Measurements from ENCODE around the gene NTN1. TPM values are rescaled to one million over a fixed set of nuclear protein-coding genes. Genes with fewer than 3 reads are reported as not detected.

Gene NTN1
- total and polyA plus RNA-seq, 12 donors = 0.12 to 0.84 (median 0.28) TPM

DNA sequence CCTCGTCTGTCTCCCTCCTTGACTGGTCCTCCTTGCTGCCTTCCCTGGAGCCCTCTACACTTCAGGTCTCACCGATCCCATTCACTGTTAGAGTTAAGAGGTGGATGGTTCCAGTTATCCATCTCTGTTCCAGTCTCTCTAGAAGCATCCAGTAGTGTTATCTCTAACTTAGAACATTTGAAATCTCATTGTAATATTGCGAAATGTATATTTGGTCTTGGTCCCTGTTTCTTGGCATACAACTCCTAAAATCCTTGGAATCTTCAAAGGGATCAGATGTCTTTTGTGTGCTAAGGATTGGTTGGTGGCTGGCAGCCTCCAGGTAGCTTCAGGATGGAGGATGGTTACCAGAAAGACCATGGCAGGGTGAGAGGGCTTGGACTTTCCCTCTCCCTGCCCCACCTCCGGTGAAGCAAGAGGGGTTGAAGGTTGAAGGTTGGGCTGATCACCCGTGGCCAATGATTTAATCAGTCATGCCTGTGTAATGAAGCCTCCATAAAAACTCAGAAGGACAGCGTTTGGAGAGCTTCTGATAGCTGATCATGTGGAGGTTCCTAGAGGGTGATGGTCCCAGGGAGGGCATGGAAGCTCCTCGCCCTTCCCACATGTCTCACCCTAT lies 59.1 kb downstream of the NTN1 start:
- H3K4me1 ChIP-seq (replicated peaks in 1 of 2) = no peaks in the 10 kb centered on the region
- no peaks in the 10 kb centered on the region for H3K9me3 ChIP-seq (replicated peaks in 1 of 3)
- H3K27ac ChIP-seq = no peak overlapping the region
- no peaks in the 10 kb centered on the region for H3K27me3 ChIP-seq
- WGBS, 4 donors = 67 to 77% (median 72%) methylated on average over 7 of the region's 7 CpGs
- intact Hi-C loops (cut with DNase I) = no loop called here
- H3K4me3 ChIP-seq = no peak overlapping the region
- no peaks in the 10 kb centered on the region for H3K36me3 ChIP-seq (replicated peaks in 1 of 2)
- DNase-seq = no peak
- no peak for TF ChIP-seq POLR2A (IDR thresholded peaks at IDR 0.05)
- TF ChIP-seq, protein P1, sequence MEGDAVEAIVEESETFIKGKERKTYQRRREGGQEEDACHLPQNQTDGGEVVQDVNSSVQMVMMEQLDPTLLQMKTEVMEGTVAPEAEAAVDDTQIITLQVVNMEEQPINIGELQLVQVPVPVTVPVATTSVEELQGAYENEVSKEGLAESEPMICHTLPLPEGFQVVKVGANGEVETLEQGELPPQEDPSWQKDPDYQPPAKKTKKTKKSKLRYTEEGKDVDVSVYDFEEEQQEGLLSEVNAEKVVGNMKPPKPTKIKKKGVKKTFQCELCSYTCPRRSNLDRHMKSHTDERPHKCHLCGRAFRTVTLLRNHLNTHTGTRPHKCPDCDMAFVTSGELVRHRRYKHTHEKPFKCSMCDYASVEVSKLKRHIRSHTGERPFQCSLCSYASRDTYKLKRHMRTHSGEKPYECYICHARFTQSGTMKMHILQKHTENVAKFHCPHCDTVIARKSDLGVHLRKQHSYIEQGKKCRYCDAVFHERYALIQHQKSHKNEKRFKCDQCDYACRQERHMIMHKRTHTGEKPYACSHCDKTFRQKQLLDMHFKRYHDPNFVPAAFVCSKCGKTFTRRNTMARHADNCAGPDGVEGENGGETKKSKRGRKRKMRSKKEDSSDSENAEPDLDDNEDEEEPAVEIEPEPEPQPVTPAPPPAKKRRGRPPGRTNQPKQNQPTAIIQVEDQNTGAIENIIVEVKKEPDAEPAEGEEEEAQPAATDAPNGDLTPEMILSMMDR (IDR thresholded peaks at IDR 0.05) = no peak

DNA sequence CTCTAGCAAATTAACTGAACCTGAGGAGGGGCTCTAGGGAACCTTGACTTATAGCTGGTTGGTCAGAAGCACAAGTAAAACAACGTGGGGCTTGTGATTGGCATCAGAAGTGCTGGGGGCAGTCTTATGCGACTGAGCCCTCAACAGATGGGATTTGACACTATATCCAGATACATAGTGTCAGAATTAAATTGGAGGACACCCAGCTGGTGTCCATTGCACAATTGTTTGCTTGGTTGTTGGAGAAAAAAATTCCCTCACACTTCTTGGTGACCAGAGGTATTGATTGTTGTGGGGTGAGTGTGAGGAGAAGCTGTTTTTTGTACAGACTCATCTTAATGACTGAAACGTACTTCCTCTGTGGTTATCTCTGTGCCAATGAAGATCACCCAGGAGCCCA lies 59.7 kb downstream of the NTN1 start:
- TF ChIP-seq, protein P1 (IDR thresholded peaks at IDR 0.05) = no peak
- TF ChIP-seq POLR2A (IDR thresholded peaks at IDR 0.05) = no peak
- no peak overlapping the region for H3K4me3 ChIP-seq
- no peaks in the 10 kb centered on the region for H3K4me1 ChIP-seq (replicated peaks in 1 of 2)
- DNase-seq = no peak
- intact Hi-C loops (cut with DNase I) = no loop called here
- no peaks in the 10 kb centered on the region for H3K9me3 ChIP-seq (replicated peaks in 1 of 3)
- H3K27ac ChIP-seq = no peak overlapping the region
- H3K36me3 ChIP-seq (replicated peaks in 1 of 2) = no peaks in the 10 kb centered on the region
- H3K27me3 ChIP-seq = no peaks in the 10 kb centered on the region
- WGBS, 4 donors = 21 to 57% (median 35%) methylated on average over 3 of the region's 3 CpGs

DNA sequence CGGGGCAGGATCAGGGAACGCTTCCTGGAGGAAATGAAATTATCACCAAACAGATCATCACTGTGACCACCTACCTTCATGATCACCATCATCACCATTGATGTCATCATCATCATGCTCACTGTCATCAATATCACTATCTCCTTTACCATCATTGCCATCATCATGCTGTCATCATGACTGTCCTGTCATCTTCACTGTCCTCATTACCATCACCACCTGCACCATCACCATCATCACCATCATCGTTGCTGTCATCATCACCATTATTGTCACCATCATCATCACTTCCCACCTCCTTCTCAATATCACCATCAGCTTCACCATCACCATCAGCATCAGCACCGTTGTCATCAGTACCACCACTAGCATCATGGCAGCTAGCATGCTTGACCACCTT lies 65.3 kb downstream of the NTN1 start:
- 90 to 92% (median 91%) methylated on average over 4 of the region's 4 CpGs for WGBS, 4 donors
- Histone ChIP-seq H3K27ac (no peak overlapping the region), H3K9me3 (replicated peaks in 1 of 3) (no peaks in the 10 kb centered on the region), H3K4me3 (no peak overlapping the region), H3K36me3 (replicated peaks in 1 of 2) (no peaks in the 10 kb centered on the region), H3K27me3 (no peaks in the 10 kb centered on the region), H3K4me1 (replicated peaks in 1 of 2) (no peaks in the 10 kb centered on the region)
- intact Hi-C loops (cut with DNase I) = no loop called here
- TF ChIP-seq, protein P1 (IDR thresholded peaks at IDR 0.05) = no peak
- no peak for TF ChIP-seq POLR2A (IDR thresholded peaks at IDR 0.05)
- no peak for DNase-seq

DNA sequence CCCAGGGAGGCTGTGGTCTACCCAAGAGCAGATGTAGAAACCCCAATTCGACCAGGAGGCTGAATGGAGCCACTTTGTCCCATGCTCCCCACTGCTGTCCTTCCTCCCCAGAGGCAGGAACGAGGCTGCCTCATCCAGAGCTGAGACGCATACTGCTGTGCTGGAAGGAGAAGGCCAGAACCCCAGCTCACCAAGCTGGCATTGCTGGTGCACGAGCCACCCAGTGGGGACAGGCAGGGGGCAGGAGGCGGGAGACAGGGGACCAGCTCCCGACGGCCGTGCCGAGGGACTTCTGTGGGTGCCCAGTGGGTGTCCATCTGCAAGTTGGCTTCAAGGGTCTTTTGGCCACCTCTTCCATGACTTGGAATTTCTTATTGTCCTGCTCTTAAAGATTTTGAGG lies 66.6 kb downstream of the NTN1 start:
- DNase-seq = no peak
- no peak overlapping the region for H3K27ac ChIP-seq
- 74 to 84% (median 82%) methylated on average over 9 of the region's 9 CpGs; no CpG with 5 or more reads in 1 of the 4 donors for WGBS, 4 donors

More for the DNA sequence above, 66.6 kb downstream of the NTN1 start:
- TF ChIP-seq POLR2A (IDR thresholded peaks at IDR 0.05) = no peak
- TF ChIP-seq, protein P1 (IDR thresholded peaks at IDR 0.05) = no peak
- Histone ChIP-seq H3K36me3 (replicated peaks in 1 of 2) (no peaks in the 10 kb centered on the region), H3K9me3 (replicated peaks in 1 of 3) (no peaks in the 10 kb centered on the region), H3K4me1 (replicated peaks in 1 of 2) (no peaks in the 10 kb centered on the region), H3K4me3 (no peak overlapping the region), H3K27me3 (no peaks in the 10 kb centered on the region)
- intact Hi-C loops (cut with DNase I) = no loop called here

Measured in adrenal gland (tissue), 12 donors.